ENCODE results near the gene CALY. TPM values are rescaled to one million over a fixed set of nuclear protein-coding genes. Genes with fewer than 3 reads are reported as not detected.
A peak's percentile ranks its signal among the peaks of the same experiment; 100 is the strongest.
"Not testable (repeated sequence)": the region's sequence is repeated elsewhere in the genome, so short reads cannot be mapped to it uniquely, and the experiment has no call there.

The CALY gene
- total RNA-seq, 1 donor from 2014 or later, result 19.8 TPM

- no peak for TF ChIP-seq CTCF (IDR thresholded peaks at IDR 0.05; ENCODE audit: partially characterized antibody, unreplicated experiment)
- Mint-ChIP-seq H3K4me1 (ENCODE audit: low read depth, unreplicated experiment) (peaks cover 9% of the 10 kb centered on the region), H3K9me3 (ENCODE audit: unreplicated experiment) (peaks cover 3% of the 10 kb centered on the region), H3K27ac (ENCODE audit: unreplicated experiment) (peak overlapping the region; percentile 57), H3K36me3 (ENCODE audit: unreplicated experiment) (peaks cover 4% of the 10 kb centered on the region), H3K4me3 (ENCODE audit: unreplicated experiment) (peak overlapping the region; percentile 88), H3K27me3 (ENCODE audit: unreplicated experiment) (peaks cover 2% of the 10 kb centered on the region)
- peak; percentile 71 for DNase-seq
These were observed 11.1 kb downstream of the CALY start for GRCh38 chr10:133325440-133326222.

GRCh38 chr10:133324857-133325260 is 11.8 kb downstream of the CALY start:
- peaks cover 9% of the 10 kb centered on the region for H3K9me3 Mint-ChIP-seq (ENCODE audit: unreplicated experiment)
- no peak for TF ChIP-seq CTCF (IDR thresholded peaks at IDR 0.05; ENCODE audit: partially characterized antibody, unreplicated experiment)
- H3K27me3 Mint-ChIP-seq (ENCODE audit: unreplicated experiment), result peaks cover 2% of the 10 kb centered on the region
- peaks cover 10% of the 10 kb centered on the region for H3K36me3 Mint-ChIP-seq (ENCODE audit: unreplicated experiment)
- H3K4me3 Mint-ChIP-seq (ENCODE audit: unreplicated experiment), result no peak overlapping the region
- H3K27ac Mint-ChIP-seq (ENCODE audit: unreplicated experiment), result no peak overlapping the region
- peaks cover 9% of the 10 kb centered on the region for H3K4me1 Mint-ChIP-seq (ENCODE audit: low read depth, unreplicated experiment)
- DNase-seq, result no peak

GRCh38 chr10:133324198-133324792 is 12.4 kb downstream of the CALY start:
- Mint-ChIP-seq H3K27me3 (ENCODE audit: unreplicated experiment) (peaks cover 4% of the 10 kb centered on the region), H3K4me3 (ENCODE audit: unreplicated experiment) (no peak overlapping the region), H3K36me3 (ENCODE audit: unreplicated experiment) (peaks cover 10% of the 10 kb centered on the region), H3K27ac (ENCODE audit: unreplicated experiment) (no peak overlapping the region), H3K9me3 (ENCODE audit: unreplicated experiment) (peaks cover 11% of the 10 kb centered on the region), H3K4me1 (ENCODE audit: low read depth, unreplicated experiment) (peaks cover 9% of the 10 kb centered on the region)
- TF ChIP-seq CTCF (IDR thresholded peaks at IDR 0.05; ENCODE audit: partially characterized antibody, unreplicated experiment), result no peak
- DNase-seq, result peak; percentile 86

- H3K4me1 Mint-ChIP-seq (ENCODE audit: low read depth, unreplicated experiment); H3K36me3 Mint-ChIP-seq (ENCODE audit: unreplicated experiment); DNase-seq; H3K4me3 Mint-ChIP-seq (ENCODE audit: unreplicated experiment); H3K27ac Mint-ChIP-seq (ENCODE audit: unreplicated experiment); H3K27me3 Mint-ChIP-seq (ENCODE audit: unreplicated experiment): not testable (repeated sequence)
- H3K9me3 Mint-ChIP-seq (ENCODE audit: unreplicated experiment), result peaks cover 13% of the 10 kb centered on the region
These were observed 14.5 kb downstream of the CALY start for GRCh38 chr10:133322064-133322709.

GRCh38 chr10:133320852-133321422 is 15.8 kb downstream of the CALY start:
- H3K9me3 Mint-ChIP-seq (ENCODE audit: unreplicated experiment), result peaks cover 17% of the 10 kb centered on the region
- not testable (repeated sequence) for H3K4me1 Mint-ChIP-seq (ENCODE audit: low read depth, unreplicated experiment); H3K27ac Mint-ChIP-seq (ENCODE audit: unreplicated experiment)

More at GRCh38 chr10:133320852-133321422, 15.8 kb downstream of the CALY start:
- DNase-seq; H3K36me3 Mint-ChIP-seq (ENCODE audit: unreplicated experiment); H3K4me3 Mint-ChIP-seq (ENCODE audit: unreplicated experiment); H3K27me3 Mint-ChIP-seq (ENCODE audit: unreplicated experiment): not testable (repeated sequence)
